CD14-positive monocyte (primary cell): Measurements from ENCODE around the gene RYR3. TPM values are rescaled to one million over a fixed set of nuclear protein-coding genes. Genes with fewer than 3 reads are reported as not detected.

Experiments used
- DNase-seq, 3 donors: peaks; one replicate each; pipeline ENCODE4 v3.0.0-alpha.2; 2011 to 2022
- H2AFZ ChIP-seq: 2 replicates; pipeline ENCODE4 v1.6.0; 2012; ENCODE audit warnings: mild to moderate bottlenecking, low read depth, low read length, inconsistent platforms; ENCODE audit not compliant: insufficient read depth, poor library complexity, severe bottlenecking
- H3K27ac ChIP-seq, 2 donors: 1 replicate in 1 of 2; 2 replicates in 1 of 2; pipeline ENCODE4 v1.5.1; 2012 to 2013; ENCODE audit warnings: low read length in 2 of 2, control low read depth in 1 of 2, inconsistent platforms in 1 of 2, low read depth in 1 of 2, mild to moderate bottlenecking in 1 of 2
- H3K27me3 ChIP-seq, 2 donors: one replicate each; pipeline versions ENCODE4 v1.6.0 to v1.6.1; 2011 to 2013; ENCODE audit warnings: low read length in 2 of 2; ENCODE audit not compliant: control insufficient read depth in 2 of 2, insufficient read depth in 2 of 2
- H3K36me3 ChIP-seq, 2 donors: replicated peaks in 1 of 2; 1 replicate in 1 of 2; 2 replicates in 1 of 2; pipeline versions ENCODE4 v1.5.1 to v1.6.1; 2012 to 2013; ENCODE audit warnings: low read length in 2 of 2, control low read depth in 1 of 2, inconsistent platforms in 1 of 2, mild to moderate bottlenecking in 1 of 2; ENCODE audit not compliant: insufficient read depth in 2 of 2, control insufficient read depth in 1 of 2
- H3K4me1 ChIP-seq, 2 donors: 1 replicate in 1 of 2; 2 replicates in 1 of 2; pipeline versions ENCODE4 v1.5.1 to v1.6.1; 2012 to 2013; ENCODE audit warnings: low read length in 2 of 2, control low read depth in 1 of 2, inconsistent platforms in 1 of 2, mild to moderate bottlenecking in 1 of 2, moderate library complexity in 1 of 2; ENCODE audit not compliant: insufficient read depth in 2 of 2, control insufficient read depth in 1 of 2
- H3K4me2 ChIP-seq: replicated peaks from 2 replicates; pipeline ENCODE3; 2012; ENCODE audit warnings: low read length, moderate library complexity, mild to moderate bottlenecking; ENCODE audit not compliant: poor library complexity, severe bottlenecking; ENCODE audit errors: extremely low read depth
- H3K4me3 ChIP-seq, 3 experiments: fragments of 200-600 bp in 1 of 3; sonication (generic) in 1 of 3; replicated peaks in 1 of 3; 1 replicate in 2 of 3; 2 replicates in 1 of 3; pipeline ENCODE4 v1.5.1; 2011 to 2013; ENCODE audit warnings: low read length in 3 of 3, mild to moderate bottlenecking in 3 of 3, control low read depth in 2 of 3, low read depth in 2 of 3, inconsistent platforms in 1 of 3, moderate library complexity in 1 of 3
- H3K79me2 ChIP-seq: 2 replicates; pipeline ENCODE4 v1.6.0; 2012; ENCODE audit warnings: mild to moderate bottlenecking, control low read depth, inconsistent platforms, low read length, moderate library complexity; ENCODE audit not compliant: insufficient read depth
- H3K9ac ChIP-seq: 2 replicates; pipeline ENCODE4 v1.6.0; 2017; ENCODE audit warnings: low read length, mild to moderate bottlenecking; ENCODE audit not compliant: insufficient read depth, poor library complexity, severe bottlenecking
- H3K9me3 ChIP-seq, 2 donors: replicated peaks in 1 of 2; 1 replicate in 1 of 2; 2 replicates in 1 of 2; pipeline versions ENCODE4 v1.5.1 to v1.6.1; 2012 to 2013; ENCODE audit warnings: low read length in 2 of 2, control low read depth in 1 of 2; ENCODE audit not compliant: control insufficient read depth in 1 of 2, insufficient read depth in 1 of 2
- H4K20me1 ChIP-seq: 2 replicates; pipeline ENCODE4 v1.6.0; 2012; ENCODE audit warnings: mild to moderate bottlenecking, low read length, control low read depth, moderate library complexity; ENCODE audit not compliant: insufficient read depth
- H3K27ac Mint-ChIP-seq, 7 donors: one replicate each; pipeline ENCODE4 v1.8.0; 2020; ENCODE audit warnings: mild to moderate bottlenecking in 7 of 7, mixed read lengths in 7 of 7, moderate library complexity in 6 of 7, inconsistent platforms in 2 of 7
- H3K27me3 Mint-ChIP-seq, 3 donors: one replicate each; pipeline ENCODE4 v1.8.0; 2021 to 2022; ENCODE audit warnings: low read depth in 3 of 3, mild to moderate bottlenecking in 3 of 3, mixed read lengths in 3 of 3, moderate library complexity in 3 of 3, inconsistent platforms in 1 of 3
- H3K36me3 Mint-ChIP-seq, 2 donors: one replicate each; pipeline ENCODE4 v1.8.0; 2020; ENCODE audit warnings: mixed read lengths in 2 of 2, inconsistent platforms in 1 of 2, mild to moderate bottlenecking in 1 of 2
- H3K4me1 Mint-ChIP-seq: one replicate; pipeline ENCODE4 v1.8.0; 2020; ENCODE audit warnings: mild to moderate bottlenecking, mixed read lengths
- H3K4me3 Mint-ChIP-seq, 2 donors: one replicate each; pipeline ENCODE4 v1.8.0; 2020; ENCODE audit warnings: mild to moderate bottlenecking in 2 of 2, mixed read lengths in 2 of 2, moderate library complexity in 1 of 2
- H3K9me3 Mint-ChIP-seq, 7 donors: one replicate each; pipeline ENCODE4 v1.8.0; 2020 to 2022; ENCODE audit warnings: mixed read lengths in 7 of 7, mild to moderate bottlenecking in 6 of 7, moderate library complexity in 6 of 7, inconsistent platforms in 2 of 7
- WGBS: methylation state at CpG from one replicate; pipeline ENCODE4 v1.1.5; 2013; ENCODE audit warnings: missing lambda C conversion rate; ENCODE audit not compliant: insufficient coverage; 5-methylcytosine and 5-hydroxymethylcytosine counted together
- intact Hi-C, 2 donors: fragments of 100-400 bp; cut with micrococcal nuclease; formaldehyde crosslinking; loops; one replicate each; pipeline versions ENCODE4 v1.15.0 to v1.15.1; 2023
- polyA plus RNA-seq, 3 donors: library from polyadenylated mRNA; depleted of rRNA in 1 of 3; unstranded in 2 of 3; stranded (reverse) in 1 of 3; fragments of 300-500 nt in 2 of 3; fragments of >200 nt in 1 of 3; fragmentation: Illumina TruSeq in 2 of 3; gene quantifications; 1 replicate in 2 of 3; 2 replicates in 1 of 3; pipeline ENCODE4 v1.2.3, GENCODE V29; 2012 to 2021
- TF ChIP-seq, protein P1 (sequence below): fragments of 200-600 bp; IDR thresholded peaks from one replicate; pipeline ENCODE4 v1.8.0; 2022; ENCODE audit warnings: antibody characterized with exemption, mild to moderate bottlenecking

The RYR3 gene
- polyA plus RNA-seq, 3 donors: not detected

- no peak overlapping the region for H2AFZ ChIP-seq
- Mint-ChIP-seq H3K4me3 (no peak overlapping the region), H3K27ac (no peak overlapping the region), H3K9me3 (peaks cover 0 to 2% (median 0%) of the 10 kb centered on the region in 7 donors), H3K4me1 (no peaks in the 10 kb centered on the region), H3K27me3 (peaks cover 0 to 3% (median 0%) of the 10 kb centered on the region in 3 donors), H3K36me3 (no peaks in the 10 kb centered on the region)
- no peaks in the 10 kb centered on the region for H3K4me1 ChIP-seq
- no peak overlapping the region for H3K4me2 ChIP-seq
- no peaks in the 10 kb centered on the region for H4K20me1 ChIP-seq
- no peak overlapping the region for H3K9ac ChIP-seq
- no peaks in the 10 kb centered on the region for H3K79me2 ChIP-seq
- DNase-seq: no peak
- WGBS: no CpG with 5 or more reads among the region's 2 CpGs
- intact Hi-C loops: no loop called here
- H3K27me3 ChIP-seq: no peaks in the 10 kb centered on the region
- no peaks in the 10 kb centered on the region for H3K9me3 ChIP-seq
- no peak overlapping the region for H3K4me3 ChIP-seq
- TF ChIP-seq, protein P1, sequence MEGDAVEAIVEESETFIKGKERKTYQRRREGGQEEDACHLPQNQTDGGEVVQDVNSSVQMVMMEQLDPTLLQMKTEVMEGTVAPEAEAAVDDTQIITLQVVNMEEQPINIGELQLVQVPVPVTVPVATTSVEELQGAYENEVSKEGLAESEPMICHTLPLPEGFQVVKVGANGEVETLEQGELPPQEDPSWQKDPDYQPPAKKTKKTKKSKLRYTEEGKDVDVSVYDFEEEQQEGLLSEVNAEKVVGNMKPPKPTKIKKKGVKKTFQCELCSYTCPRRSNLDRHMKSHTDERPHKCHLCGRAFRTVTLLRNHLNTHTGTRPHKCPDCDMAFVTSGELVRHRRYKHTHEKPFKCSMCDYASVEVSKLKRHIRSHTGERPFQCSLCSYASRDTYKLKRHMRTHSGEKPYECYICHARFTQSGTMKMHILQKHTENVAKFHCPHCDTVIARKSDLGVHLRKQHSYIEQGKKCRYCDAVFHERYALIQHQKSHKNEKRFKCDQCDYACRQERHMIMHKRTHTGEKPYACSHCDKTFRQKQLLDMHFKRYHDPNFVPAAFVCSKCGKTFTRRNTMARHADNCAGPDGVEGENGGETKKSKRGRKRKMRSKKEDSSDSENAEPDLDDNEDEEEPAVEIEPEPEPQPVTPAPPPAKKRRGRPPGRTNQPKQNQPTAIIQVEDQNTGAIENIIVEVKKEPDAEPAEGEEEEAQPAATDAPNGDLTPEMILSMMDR: no peak
- no peaks in the 10 kb centered on the region for H3K36me3 ChIP-seq
- H3K27ac ChIP-seq: no peak overlapping the region
These were observed 368.3 kb downstream of the RYR3 start for GRCh38 chr15:33679061-33679460.

DNA sequence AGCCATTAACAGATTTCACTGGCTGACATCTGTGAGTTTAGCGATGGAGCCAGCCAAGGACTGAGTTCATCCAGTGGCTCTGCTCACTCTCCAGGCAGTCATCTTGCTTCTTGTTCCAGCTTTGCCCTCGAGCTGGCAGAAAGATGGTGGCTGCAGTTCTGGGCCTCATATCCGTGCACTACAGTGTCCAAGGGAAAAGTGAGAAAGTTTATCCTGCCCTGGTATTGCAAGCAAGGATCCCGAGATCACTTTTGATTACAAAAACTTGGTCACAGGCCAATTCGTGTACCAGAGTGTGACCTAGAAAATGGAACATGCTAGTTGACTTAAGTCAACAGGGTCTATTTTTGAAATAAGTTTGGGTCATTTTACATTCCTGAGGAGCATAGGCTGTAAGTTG, 369.6 kb downstream of the RYR3 start:
- Histone ChIP-seq H3K4me1 (no peaks in the 10 kb centered on the region), H3K9me3 (no peaks in the 10 kb centered on the region), H3K4me2 (no peak overlapping the region), H3K27me3 (no peaks in the 10 kb centered on the region), H3K27ac (no peak overlapping the region), H3K9ac (no peak overlapping the region), H3K4me3 (no peak overlapping the region), H3K79me2 (no peaks in the 10 kb centered on the region), H4K20me1 (no peaks in the 10 kb centered on the region), H3K36me3 (no peaks in the 10 kb centered on the region), H2AFZ (no peak overlapping the region)
- intact Hi-C loops: no loop called here
- no peaks in the 10 kb centered on the region for H3K27me3 Mint-ChIP-seq
- DNase-seq: no peak
- no peaks in the 10 kb centered on the region for H3K36me3 Mint-ChIP-seq
- TF ChIP-seq, protein P1: no peak
- H3K4me1 Mint-ChIP-seq: no peaks in the 10 kb centered on the region
- H3K27ac Mint-ChIP-seq: no peak overlapping the region
- 86% methylated on average over 5 of the region's 5 CpGs for WGBS
- no peak overlapping the region for H3K4me3 Mint-ChIP-seq
- H3K9me3 Mint-ChIP-seq: peaks cover 0 to 6% (median 0%) of the 10 kb centered on the region in 7 donors
